HG02973 (cell line): Measurements from ENCODE around the gene PDE6C.

Experiments used
- ATAC-seq: cut with Tn5 transposase; IDR thresholded peaks from one replicate; pipeline ENCODE4 v1.9.1; 2021; ENCODE audit warnings: moderate library complexity; ENCODE audit not compliant: unreplicated experiment

Gene PDE6C

DNA sequence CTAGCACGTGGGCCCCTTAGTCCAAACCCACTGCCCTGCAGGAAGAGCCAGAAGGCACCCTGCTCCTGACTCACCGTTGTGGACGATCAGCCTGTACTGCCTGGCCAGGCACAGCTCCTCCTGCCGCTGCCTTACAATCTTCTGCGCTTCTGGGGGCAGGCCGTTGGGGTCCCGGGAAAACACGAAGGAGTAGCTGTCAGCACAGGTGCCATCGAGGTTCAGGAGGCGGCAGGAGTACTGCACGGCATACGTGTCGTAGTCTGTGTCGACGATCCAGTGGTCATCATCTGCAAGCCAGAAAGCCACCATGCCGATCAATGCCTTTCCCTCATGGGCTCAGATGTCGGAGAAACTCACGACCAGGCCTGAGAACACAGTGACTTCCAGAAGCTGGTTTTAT lies 18.6 kb upstream of the PDE6C start:
- ATAC-seq, result no peak

GRCh38 chr10:93594518-93594917 lies 17.8 kb upstream of the PDE6C start:
- no peak for ATAC-seq

DNA sequence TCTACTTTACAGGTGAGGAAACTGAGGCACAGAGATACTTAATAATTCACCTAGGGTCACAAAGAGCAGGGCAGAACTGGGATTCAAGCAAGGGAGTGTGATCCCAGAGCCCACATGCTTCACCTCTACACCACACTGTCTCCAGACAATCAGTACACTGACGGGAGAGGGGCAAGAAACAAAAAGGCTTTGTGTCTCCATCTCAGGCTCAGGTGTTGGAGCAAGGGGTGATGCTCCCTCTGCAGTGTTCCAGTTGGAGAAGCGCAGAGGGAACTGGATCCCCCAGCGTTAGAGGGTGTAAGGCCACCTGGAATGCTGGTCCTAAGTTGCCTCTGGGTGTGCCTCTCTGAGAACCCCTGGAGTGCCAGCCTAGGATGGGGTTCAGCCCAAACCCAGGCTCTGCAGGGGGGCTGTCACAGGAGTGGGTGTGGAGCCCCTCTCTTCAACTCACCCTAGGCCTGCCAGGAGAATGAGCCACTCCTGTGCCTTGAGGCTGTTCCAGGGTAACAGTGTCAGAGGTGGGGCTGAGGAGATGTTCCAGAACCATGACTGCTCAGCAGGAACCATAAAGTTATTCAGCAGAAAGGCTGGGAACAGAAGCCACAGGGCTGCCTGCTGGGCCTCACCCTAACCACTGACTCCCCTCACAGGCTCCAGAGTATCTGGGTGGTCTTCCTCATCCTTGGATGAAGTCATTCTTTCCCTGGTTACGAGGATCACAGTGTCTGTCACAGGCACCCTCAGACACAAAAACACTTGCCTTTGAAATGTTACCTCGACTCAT lies 16.8 kb upstream of the PDE6C start:
- no peak for ATAC-seq

DNA sequence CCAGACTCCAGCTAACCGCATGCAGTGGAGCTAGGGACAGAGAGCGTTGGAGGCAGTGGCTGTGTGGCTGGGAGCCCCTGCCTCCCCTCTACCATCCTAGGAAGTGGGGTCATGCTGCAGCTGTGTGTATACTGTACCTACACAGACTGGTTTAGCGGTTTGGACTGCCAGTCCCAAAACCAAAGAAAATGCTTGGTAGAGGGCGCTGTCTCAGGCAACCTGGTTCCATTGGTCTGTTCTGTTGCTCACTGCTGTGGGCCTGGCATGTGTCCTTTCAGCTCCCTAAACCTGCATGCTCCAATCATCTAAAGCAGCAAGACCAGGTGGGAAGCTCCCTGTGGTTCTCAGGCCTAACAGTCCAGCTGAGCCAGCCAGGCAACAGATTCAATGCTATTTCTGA lies 15.8 kb upstream of the PDE6C start:
- no peak for ATAC-seq

- no peak for ATAC-seq
Observed at GRCh38 chr10:93597075-93597599, 15.2 kb upstream of the PDE6C start.

DNA sequence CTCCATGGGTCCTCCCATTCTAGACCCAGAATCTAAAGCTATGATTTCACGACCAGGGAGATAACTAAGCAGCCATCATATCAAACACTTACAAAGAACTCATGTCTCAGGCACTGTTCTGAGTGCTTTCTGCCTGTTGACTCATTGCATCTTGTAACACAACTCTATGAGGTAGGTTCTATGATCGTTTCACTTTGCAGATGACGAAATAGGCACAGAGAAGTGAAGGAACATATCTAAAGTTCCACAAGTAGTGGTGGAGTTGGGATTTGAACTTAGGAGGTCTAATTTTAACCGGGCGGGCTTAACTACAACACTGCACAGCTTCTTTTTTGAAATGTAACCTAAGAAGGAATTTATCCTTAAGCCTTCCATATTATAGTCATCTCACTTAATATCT lies 14.2 kb upstream of the PDE6C start:
- no peak for ATAC-seq

GRCh38 chr10:93599335-93599734 lies 13.0 kb upstream of the PDE6C start:
- ATAC-seq, result no peak

DNA sequence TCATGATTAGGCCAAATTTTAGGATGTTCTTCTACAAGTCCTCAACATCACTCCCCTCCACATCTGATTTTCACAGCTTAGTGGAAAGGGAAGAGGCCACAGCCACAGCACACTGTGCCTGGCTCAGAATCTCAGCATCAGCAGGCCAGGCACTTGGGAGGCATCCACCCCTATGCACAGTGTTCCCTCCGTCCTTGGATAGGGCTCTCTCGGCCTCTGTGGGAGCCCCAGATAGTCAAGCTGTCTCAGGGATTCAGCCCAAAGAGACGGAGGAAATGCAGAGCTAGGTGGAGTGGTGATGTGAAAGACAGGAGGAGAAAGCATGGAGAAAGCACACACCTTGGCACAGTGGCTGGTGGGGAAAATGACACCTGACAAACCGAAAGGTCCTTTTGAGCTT lies 12.6 kb upstream of the PDE6C start:
- ATAC-seq, result no peak

DNA sequence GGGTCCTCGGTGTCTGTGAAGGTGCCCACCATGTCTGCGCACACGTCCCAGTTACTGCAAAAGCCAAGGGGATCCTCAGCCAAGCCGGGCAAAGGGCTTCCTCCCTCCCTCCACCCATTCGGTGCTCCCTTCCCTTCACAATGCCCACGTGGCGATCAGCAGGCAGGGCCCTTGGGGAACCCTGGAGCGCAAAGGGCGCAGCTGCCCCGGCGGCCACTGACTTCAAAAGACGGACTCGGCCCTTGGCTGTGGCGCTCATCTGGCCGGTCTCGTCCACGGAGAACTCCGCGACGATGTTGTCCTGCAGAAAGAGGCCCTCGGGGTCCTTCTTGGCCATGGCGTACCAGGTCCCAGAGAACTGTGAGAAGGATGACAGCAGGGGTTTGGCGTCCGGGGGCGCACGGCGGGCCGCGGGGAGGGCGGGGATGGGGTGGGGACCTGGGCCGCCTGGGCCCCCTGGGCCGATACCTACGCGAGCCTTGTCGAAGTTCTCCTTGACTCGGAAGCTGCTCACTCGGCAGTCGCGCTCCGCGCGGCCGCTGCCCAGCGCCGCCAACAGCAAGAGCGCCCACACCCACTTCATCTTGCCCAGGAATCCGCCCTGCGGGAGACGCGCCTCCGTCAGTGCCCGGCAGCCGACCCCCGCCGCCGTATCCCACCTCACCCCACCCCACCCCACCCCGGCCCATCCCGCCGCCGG lies 11.7 kb upstream of the PDE6C start:
- no peak for ATAC-seq

DNA sequence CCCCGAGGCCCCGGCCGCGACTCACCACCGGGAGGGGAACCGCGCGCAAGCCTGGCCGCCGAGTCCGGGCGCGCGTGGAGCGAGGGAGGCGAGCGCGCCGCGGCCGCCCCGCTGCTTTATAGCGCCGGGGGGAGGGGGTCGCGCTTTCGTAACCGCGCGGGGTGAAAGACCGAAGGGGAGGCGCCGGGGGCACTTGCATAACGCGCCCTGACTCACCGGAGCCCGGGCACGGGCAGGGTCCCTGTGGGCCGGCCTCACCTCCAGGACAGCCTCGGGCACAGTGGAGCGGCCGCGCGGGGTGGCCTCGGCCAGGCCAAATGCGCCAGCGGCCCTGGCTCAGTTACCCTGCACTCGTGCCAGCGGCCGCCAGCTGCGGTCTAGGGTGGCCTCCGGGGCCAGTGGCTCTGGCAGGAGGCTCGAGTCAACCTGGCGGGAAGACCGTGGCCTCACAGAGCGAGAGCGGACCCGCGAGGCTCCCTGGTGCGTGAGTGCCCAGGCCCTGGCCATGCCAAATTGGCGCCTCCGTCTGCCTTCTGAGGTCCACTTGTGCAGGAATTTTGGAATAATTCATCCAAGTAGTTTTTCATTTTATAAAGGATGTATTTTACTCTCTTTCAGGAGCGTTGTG lies 11.1 kb upstream of the PDE6C start, which contains the start of gene RBP4:
Gene RBP4, minus strand, starts transcription at position 90 of the 628 bp plus-strand sequence. CDS start 207 bp downstream, outside the sequence.
- ATAC-seq, result no peak

DNA sequence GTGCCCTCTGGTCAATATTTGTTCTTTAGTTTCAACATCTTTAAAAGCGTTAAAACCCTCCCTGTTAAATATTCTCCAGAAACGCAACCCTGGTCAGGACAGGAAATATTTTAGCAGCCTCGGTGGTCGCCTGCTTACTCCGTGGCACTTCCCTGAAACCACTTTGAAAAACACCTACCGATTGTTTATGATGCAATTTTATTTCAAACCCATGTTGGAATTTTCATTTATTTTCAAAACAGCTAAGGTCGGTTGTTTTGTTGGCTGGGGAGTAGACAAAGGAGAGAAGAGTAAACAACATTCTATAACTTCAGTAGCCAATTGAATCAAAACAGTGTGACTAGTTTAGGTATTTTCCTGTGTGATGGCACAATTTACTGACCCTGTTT lies 10.6 kb upstream of the PDE6C start:
- ATAC-seq, result no peak

DNA sequence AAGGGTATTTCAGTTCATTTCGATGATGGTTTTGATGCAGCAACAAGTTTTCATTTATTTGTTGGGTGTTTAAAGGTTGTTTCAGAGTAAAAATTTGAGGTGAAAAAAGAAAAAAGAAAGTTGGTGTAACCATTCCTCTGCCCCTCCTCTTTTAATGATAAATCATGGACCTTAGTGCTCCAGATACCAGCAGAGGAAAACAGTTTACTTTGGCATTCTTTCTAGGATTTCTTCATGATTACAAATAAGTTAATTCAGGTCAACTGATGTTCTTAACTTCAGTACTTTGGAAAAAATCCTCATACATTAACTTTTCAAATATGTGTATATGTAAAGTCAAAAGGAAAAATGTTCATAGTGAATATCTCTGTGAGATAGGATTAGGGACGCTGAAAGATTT lies 9.3 kb upstream of the PDE6C start:
- no peak for ATAC-seq

- no peak for ATAC-seq
Observed at GRCh38 chr10:93604146-93604545, 8.2 kb upstream of the PDE6C start.

GRCh38 chr10:93608421-93608820 lies 3.9 kb upstream of the PDE6C start:
- ATAC-seq, result no peak

DNA sequence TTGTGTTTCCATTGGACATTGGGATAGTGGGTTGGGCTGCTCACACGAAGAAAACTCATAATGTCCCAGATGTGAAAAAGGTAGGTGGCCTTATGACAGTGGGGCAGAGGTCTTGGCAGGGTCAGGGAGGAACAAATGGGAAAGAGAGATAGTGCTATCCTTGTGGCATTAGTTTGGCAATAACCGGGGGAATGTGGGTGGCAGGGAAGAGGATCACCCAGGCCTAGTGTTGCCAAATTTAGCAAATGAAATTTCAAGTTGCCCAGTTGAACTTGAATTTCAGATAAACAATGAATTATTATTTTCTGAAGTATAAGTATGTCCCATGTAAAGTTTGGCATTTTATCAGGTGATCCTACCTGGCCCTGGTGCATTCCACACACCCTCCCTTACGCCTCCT lies 789 bp downstream of the PDE6C start:
- ATAC-seq, result no peak

- no peak for ATAC-seq
Observed at GRCh38 chr10:93614101-93614825, 1.9 kb downstream of the PDE6C start.

DNA sequence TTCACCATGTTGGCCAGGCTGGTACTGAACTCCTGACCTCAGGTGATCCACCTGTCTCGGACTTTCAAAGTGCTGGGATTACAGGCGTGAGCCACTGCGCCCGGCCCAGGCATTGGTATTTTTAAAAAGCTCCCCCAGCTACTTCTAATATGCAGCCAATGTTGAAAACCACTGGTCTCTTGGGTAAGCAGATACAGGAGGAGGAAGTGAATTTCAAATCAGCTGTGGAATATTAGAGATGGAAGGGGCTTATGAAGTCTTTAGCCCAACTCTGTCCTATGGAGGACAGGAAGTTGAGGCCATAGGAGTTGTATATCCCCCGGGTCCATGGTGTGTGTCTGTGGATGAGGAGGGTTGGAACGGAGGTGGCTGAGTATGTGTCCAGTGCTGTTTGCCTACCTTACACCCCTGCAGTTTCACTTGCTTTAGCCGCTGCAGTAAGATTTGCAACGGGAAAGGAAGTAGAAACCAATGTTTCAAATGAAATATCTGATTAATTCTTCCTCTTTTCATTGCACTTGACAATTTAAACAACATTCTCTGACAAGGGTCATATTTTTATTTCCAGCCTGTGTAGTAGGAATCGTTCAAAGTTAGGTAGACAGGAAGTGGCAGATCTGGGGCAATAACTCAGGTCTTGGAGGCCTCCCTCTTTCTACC lies 3.4 kb downstream of the PDE6C start:
- no peak for ATAC-seq

DNA sequence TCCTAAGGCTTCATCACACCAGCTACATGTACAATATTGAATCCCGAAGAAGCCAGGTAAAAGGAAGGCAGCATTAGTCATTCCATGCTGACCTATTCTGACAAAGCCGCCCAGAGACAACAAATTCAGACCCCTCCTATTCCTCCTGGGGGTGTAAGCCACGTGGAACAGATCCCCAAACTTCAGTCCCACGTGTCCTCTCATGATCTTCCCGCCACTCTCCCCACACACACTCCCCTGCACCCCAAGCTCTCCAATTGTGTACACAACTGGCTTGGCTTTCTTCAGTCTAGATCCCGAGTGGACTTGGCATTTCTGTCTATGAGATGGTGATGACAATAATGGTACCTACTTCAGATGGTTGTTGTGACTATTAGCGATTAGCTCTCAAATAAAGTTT lies 8.6 kb downstream of the PDE6C start:
- no peak for ATAC-seq

GRCh38 chr10:93622942-93623341 lies 10.6 kb downstream of the PDE6C start:
- no peak for ATAC-seq

- ATAC-seq, result no peak
Observed at GRCh38 chr10:93628858-93629257, 16.5 kb downstream of the PDE6C start.
